Type B pancreatic cell (in vitro differentiated cells): ENCODE measurements around the gene CACNA1H. TPM values are rescaled to one million over a fixed set of nuclear protein-coding genes. Genes with fewer than 3 reads are reported as not detected.

Experiments used
- DNase-seq: peaks from one replicate; pipeline ENCODE4 v3.0.0; 2021; ENCODE audit warnings: mixed read lengths; ENCODE audit not compliant: unreplicated experiment; ENCODE audit errors: extremely low spot score
- H3K27ac Mint-ChIP-seq: 2 replicates; pipeline ENCODE4 v1.8.0; 2021; ENCODE audit warnings: mild to moderate bottlenecking, mixed read lengths
- H3K27me3 Mint-ChIP-seq: 2 replicates; pipeline ENCODE4 v1.8.0; 2021; ENCODE audit warnings: mixed read lengths
- H3K36me3 Mint-ChIP-seq: 2 replicates; pipeline ENCODE4 v1.8.0; 2021; ENCODE audit warnings: mixed read lengths
- H3K4me1 Mint-ChIP-seq: one replicate; pipeline ENCODE4 v1.8.0; 2021; ENCODE audit warnings: mixed read lengths; ENCODE audit not compliant: unreplicated experiment
- H3K4me3 Mint-ChIP-seq: 2 replicates; pipeline ENCODE4 v1.8.0; 2021; ENCODE audit warnings: mild to moderate bottlenecking, mixed read lengths
- H3K9me3 Mint-ChIP-seq: 2 replicates; pipeline ENCODE4 v1.8.0; 2021; ENCODE audit warnings: mixed read lengths
- CTCF ChIP-seq: fragments of 200-600 bp; sonication (generic); conservative IDR thresholded peaks from 2 replicates; pipeline ENCODE4 v1.5.0; 2021; ENCODE audit warnings: antibody characterized with exemption, mild to moderate bottlenecking
- total RNA-seq: library from RNA; stranded (reverse); gene quantifications from 2 replicates; pipeline ENCODE4 v1.2.1, GENCODE V29; 2021; ENCODE audit warnings: low replicate concordance

The CACNA1H gene
- total RNA-seq, 1 donor from 2014 or later: 38.1 TPM

- Mint-ChIP-seq H3K27me3 (no peaks in the 10 kb centered on the region), H3K36me3 (no peaks in the 10 kb centered on the region), H3K4me3 (no peak overlapping the region), H3K27ac (no peak overlapping the region), H3K4me1 (peaks cover 5% of the 10 kb centered on the region), H3K9me3 (no peaks in the 10 kb centered on the region)
- no peak for TF ChIP-seq CTCF
- no peak for DNase-seq
Observed at GRCh38 chr16:1126586-1126985, 26.3 kb upstream of the CACNA1H start.

- Mint-ChIP-seq H3K27me3 (no peaks in the 10 kb centered on the region), H3K36me3 (no peaks in the 10 kb centered on the region), H3K4me3 (no peak overlapping the region), H3K9me3 (no peaks in the 10 kb centered on the region), H3K27ac (no peak overlapping the region), H3K4me1 (peaks cover 1% of the 10 kb centered on the region)
- no peak for TF ChIP-seq CTCF
- no peak for DNase-seq
Observed at GRCh38 chr16:1127101-1127500, 25.8 kb upstream of the CACNA1H start.

- H3K27ac Mint-ChIP-seq: no peak overlapping the region
- no peak for TF ChIP-seq CTCF
- H3K9me3 Mint-ChIP-seq: no peaks in the 10 kb centered on the region
- DNase-seq: no peak
- H3K36me3 Mint-ChIP-seq: no peaks in the 10 kb centered on the region
- no peaks in the 10 kb centered on the region for H3K27me3 Mint-ChIP-seq
- H3K4me1 Mint-ChIP-seq: no peaks in the 10 kb centered on the region
- no peak overlapping the region for H3K4me3 Mint-ChIP-seq
Observed at GRCh38 chr16:1127971-1128715, 24.8 kb upstream of the CACNA1H start.

- Mint-ChIP-seq H3K27ac (no peak overlapping the region), H3K9me3 (no peaks in the 10 kb centered on the region), H3K36me3 (no peaks in the 10 kb centered on the region), H3K4me3 (no peak overlapping the region), H3K27me3 (no peaks in the 10 kb centered on the region), H3K4me1 (no peaks in the 10 kb centered on the region)
- no peak for TF ChIP-seq CTCF
- DNase-seq: no peak
Observed at GRCh38 chr16:1129106-1129960, 23.6 kb upstream of the CACNA1H start.

GRCh38 chr16:1130382-1130781, 22.5 kb upstream of the CACNA1H start:
- no peak for DNase-seq
- no peaks in the 10 kb centered on the region for H3K4me1 Mint-ChIP-seq
- no peaks in the 10 kb centered on the region for H3K36me3 Mint-ChIP-seq
- H3K27me3 Mint-ChIP-seq: no peaks in the 10 kb centered on the region
- TF ChIP-seq CTCF: no peak
- no peaks in the 10 kb centered on the region for H3K9me3 Mint-ChIP-seq
- H3K4me3 Mint-ChIP-seq: no peak overlapping the region
- no peak overlapping the region for H3K27ac Mint-ChIP-seq
